Lung (tissue), 12 donors: ENCODE results near the gene COPZ2. TPM values are rescaled to one million over a fixed set of nuclear protein-coding genes. Genes with fewer than 3 reads are reported as not detected.

ENCODE experiments used
- ATAC-seq: fragments of 200-7000 bp; cut with Tn5 transposase; one replicate; pipeline ENCODE4 v1.9.1; 2020; ENCODE audit warnings: moderate number of reproducible peaks; ENCODE audit not compliant: insufficient read depth, low FRiP score
- DNase-seq, 3 donors: peaks; one replicate each; pipeline ENCODE4 v3.0.0-alpha.2; 2013 to 2017
- H3K27ac ChIP-seq, 2 donors: one replicate each; pipeline ENCODE4 v1.5.1; 2013; ENCODE audit warnings: mild to moderate bottlenecking in 2 of 2, moderate library complexity in 2 of 2, control low read depth in 1 of 2, inconsistent platforms in 1 of 2, low read depth in 1 of 2, low read length in 1 of 2
- H3K27me3 ChIP-seq, 3 donors: one replicate each; pipeline ENCODE4 v1.5.1; 2013; ENCODE audit warnings: low read length in 2 of 3; ENCODE audit not compliant: control insufficient read depth in 3 of 3, insufficient read depth in 3 of 3
- H3K36me3 ChIP-seq, 4 donors: one replicate each; pipeline ENCODE4 v1.5.1; 2013; ENCODE audit warnings: low read length in 4 of 4, mild to moderate bottlenecking in 1 of 4, moderate library complexity in 1 of 4; ENCODE audit not compliant: control insufficient read depth in 4 of 4, insufficient read depth in 4 of 4
- H3K4me1 ChIP-seq, 5 donors: one replicate each; pipeline ENCODE4 v1.5.1; 2013; ENCODE audit warnings: low read length in 5 of 5, mild to moderate bottlenecking in 2 of 5, moderate library complexity in 1 of 5; ENCODE audit not compliant: control insufficient read depth in 5 of 5, insufficient read depth in 5 of 5
- H3K4me3 ChIP-seq: one replicate; pipeline ENCODE4 v1.5.1; 2013; ENCODE audit warnings: mild to moderate bottlenecking, control low read depth, moderate library complexity
- H3K9ac ChIP-seq, 2 donors: one replicate each; pipeline ENCODE4 v1.5.1; 2013; ENCODE audit warnings: low read length in 2 of 2, control low read depth in 1 of 2; ENCODE audit not compliant: insufficient read depth in 1 of 2
- H3K9me3 ChIP-seq, 4 donors: one replicate each; pipeline ENCODE4 v1.5.1; 2013; ENCODE audit warnings: low read length in 3 of 4, mild to moderate bottlenecking in 1 of 4, moderate library complexity in 1 of 4; ENCODE audit not compliant: control insufficient read depth in 4 of 4, insufficient read depth in 3 of 4
- CTCF ChIP-seq: IDR thresholded peaks from 2 replicates; pipeline ENCODE4 v1.5.1; 2012; ENCODE audit warnings: mild to moderate bottlenecking; ENCODE audit errors: control extremely low read depth, extremely low read depth
- WGBS, 2 donors: extraction: QIAGEN DNeasy Blood & Tissue Kit; methylation state at CpG; one replicate each; pipeline ENCODE4 v1.1.7; 2013; 5-methylcytosine and 5-hydroxymethylcytosine counted together
- polyA plus RNA-seq, 2 donors: library from polyadenylated mRNA; stranded (reverse); fragments of 200-250 nt; gene quantifications; one replicate each; pipeline ENCODE4 v1.2.1, GENCODE V29; 2013
- total RNA-seq, 2 donors: library from RNA; depleted of rRNA in 1 of 2; stranded (reverse); fragments of >200 nt in 1 of 2; gene quantifications; one replicate each; pipeline ENCODE4 v1.2.1, GENCODE V29; 2014 to 2021
- donor health status: control.
- donor health status: control.
- donor health status: Bipolar disorder and iron deficiency.
- donor health status: healthy.
- donor health status: DM: yes; HTN: yes; CAD: no.

COPZ2 gene
- total and polyA plus RNA-seq, 4 donors: 6.2 to 25.5 (median 11.6) TPM

GRCh38 chr17:48031966-48032365 is 5.6 kb downstream of the COPZ2 start:
- Histone ChIP-seq H3K27me3 (peaks cover 0 to 8% (median 0%) of the 10 kb centered on the region in 3 donors), H3K4me1 (peaks cover 0 to 7% (median 2%) of the 10 kb centered on the region in 5 donors), H3K36me3 (peaks cover 0 to 4% (median 0%) of the 10 kb centered on the region in 4 donors), H3K27ac (no peak overlapping the region), H3K9ac (no peak overlapping the region), H3K4me3 (no peak overlapping the region), H3K9me3 (no peaks in the 10 kb centered on the region)
- DNase-seq (no peak), ATAC-seq (no peak)
- WGBS, 2 donors: 83 to 94% methylated on average over 6 of the region's 6 CpGs
- no peak for TF ChIP-seq CTCF

- no peak for ATAC-seq
- 48 to 67% methylated on average over 5 of the region's 5 CpGs for WGBS, 2 donors
These were observed 7.1 kb downstream of the COPZ2 start for GRCh38 chr17:48030531-48030930.

GRCh38 chr17:48028736-48029135 is 8.9 kb downstream of the COPZ2 start:
- no peak for TF ChIP-seq CTCF
- Histone ChIP-seq H3K9ac (no peak overlapping the region), H3K36me3 (peaks cover 0 to 4% (median 0%) of the 10 kb centered on the region in 4 donors), H3K9me3 (no peaks in the 10 kb centered on the region), H3K27me3 (peaks cover 0 to 8% (median 2%) of the 10 kb centered on the region in 3 donors), H3K4me1 (peaks cover 0 to 29% (median 12%) of the 10 kb centered on the region in 5 donors), H3K27ac (no peak overlapping the region), H3K4me3 (no peak overlapping the region)
- 67 to 88% methylated on average over 1 of the region's 1 CpG for WGBS, 2 donors
- DNase-seq: no peak
- ATAC-seq: no peak

More at GRCh38 chr17:48030531-48030930, 7.1 kb downstream of the COPZ2 start:
- H3K36me3 ChIP-seq: peaks cover 0 to 4% (median 0%) of the 10 kb centered on the region in 4 donors
- TF ChIP-seq CTCF: no peak
- H3K9me3 ChIP-seq: no peaks in the 10 kb centered on the region
- DNase-seq: no peak
- no peak overlapping the region for H3K27ac ChIP-seq
- H3K9ac ChIP-seq: no peak overlapping the region
- H3K4me3 ChIP-seq: no peak overlapping the region
- H3K27me3 ChIP-seq: no peaks in the 10 kb centered on the region
- peaks cover 0 to 14% (median 7%) of the 10 kb centered on the region in 5 donors for H3K4me1 ChIP-seq
